ENCODE data around the gene GABRR1.

Gene GABRR1

GRCh38 chr6:89217299-89217910 is at the start of gene GABRR1:
GABRR1 (minus strand) TSS chr6:89217358; CDS start chr6:89217322, 36 bp downstream.
- ChIA-PET POLR2A (no interaction called here), CTCF (interaction anchor here (1.5 kb wide), 1 partner anchor 28 kb away, joined by 3 read pairs; no protein-coding TSS in a partner anchor)
- DNase-seq (ENCODE audit: extremely low spot score) = no peak
- TF ChIP-seq, protein P1, sequence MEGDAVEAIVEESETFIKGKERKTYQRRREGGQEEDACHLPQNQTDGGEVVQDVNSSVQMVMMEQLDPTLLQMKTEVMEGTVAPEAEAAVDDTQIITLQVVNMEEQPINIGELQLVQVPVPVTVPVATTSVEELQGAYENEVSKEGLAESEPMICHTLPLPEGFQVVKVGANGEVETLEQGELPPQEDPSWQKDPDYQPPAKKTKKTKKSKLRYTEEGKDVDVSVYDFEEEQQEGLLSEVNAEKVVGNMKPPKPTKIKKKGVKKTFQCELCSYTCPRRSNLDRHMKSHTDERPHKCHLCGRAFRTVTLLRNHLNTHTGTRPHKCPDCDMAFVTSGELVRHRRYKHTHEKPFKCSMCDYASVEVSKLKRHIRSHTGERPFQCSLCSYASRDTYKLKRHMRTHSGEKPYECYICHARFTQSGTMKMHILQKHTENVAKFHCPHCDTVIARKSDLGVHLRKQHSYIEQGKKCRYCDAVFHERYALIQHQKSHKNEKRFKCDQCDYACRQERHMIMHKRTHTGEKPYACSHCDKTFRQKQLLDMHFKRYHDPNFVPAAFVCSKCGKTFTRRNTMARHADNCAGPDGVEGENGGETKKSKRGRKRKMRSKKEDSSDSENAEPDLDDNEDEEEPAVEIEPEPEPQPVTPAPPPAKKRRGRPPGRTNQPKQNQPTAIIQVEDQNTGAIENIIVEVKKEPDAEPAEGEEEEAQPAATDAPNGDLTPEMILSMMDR (IDR thresholded peaks at IDR 0.05; ENCODE audit: control extremely low read depth, extremely low read depth, low read depth, missing control alignments) = no peak

DNA sequence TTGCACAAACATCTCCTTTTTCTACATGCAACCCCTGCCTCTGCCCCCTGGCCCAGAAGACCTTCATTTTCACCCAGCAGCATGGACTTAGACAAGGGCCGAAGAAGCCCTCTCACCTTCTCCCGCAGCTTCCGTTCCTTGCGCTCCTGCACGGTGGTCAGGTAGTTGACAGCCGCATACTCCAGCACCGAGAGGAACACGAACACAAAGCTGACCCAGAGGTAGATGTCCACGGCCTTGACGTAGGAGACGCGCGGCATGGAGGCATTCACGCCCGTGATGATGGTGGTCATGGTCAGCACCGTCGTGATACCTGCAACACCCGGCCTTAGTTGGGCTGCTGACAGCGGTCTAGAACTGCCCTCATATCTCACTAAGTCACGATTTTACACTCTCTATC is 47.1 kb upstream of the GABRR1 start:
- no peak for DNase-seq (ENCODE audit: extremely low spot score)
- ChIA-PET POLR2A (no interaction called here), CTCF (interaction anchor here (0.9 to 1.0 kb wide), 2 partner anchors 9 to 13 kb away, joined by 3 to 6 read pairs; no protein-coding TSS in a partner anchor)
- TF ChIP-seq, protein P1 (IDR thresholded peaks at IDR 0.05; ENCODE audit: control extremely low read depth, extremely low read depth, low read depth, missing control alignments) = no peak

DNA sequence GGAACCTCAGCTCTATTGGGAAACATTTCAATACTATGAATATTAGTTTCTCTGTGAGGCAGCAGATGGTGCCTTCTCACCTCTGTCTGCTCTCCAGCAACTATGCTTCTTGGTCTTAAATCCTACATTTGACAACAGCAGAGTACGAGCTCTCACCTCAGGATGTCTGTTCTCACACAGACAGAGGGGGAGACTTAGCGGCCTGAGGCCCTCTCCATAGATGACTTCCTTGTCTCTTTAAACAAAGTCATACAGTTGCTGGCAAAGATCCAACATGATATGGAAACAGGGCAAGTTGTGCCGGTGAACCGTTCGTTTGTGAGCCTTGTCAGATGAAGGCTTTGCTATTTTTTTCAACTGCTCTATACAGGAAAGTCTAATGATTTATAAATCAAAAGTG is 43.7 kb upstream of the GABRR1 start:
- CTCF ChIA-PET = interaction anchor here (1.5 to 2.1 kb wide), 4 partner anchors 11 to 278 kb away, joined by 3 to 7 read pairs (median 4); no protein-coding TSS in a partner anchor
- peak; percentile 32 for DNase-seq (ENCODE audit: extremely low spot score)
- TF ChIP-seq, protein P1 (IDR thresholded peaks at IDR 0.05; ENCODE audit: control extremely low read depth, extremely low read depth, low read depth, missing control alignments) = no peak
- POLR2A ChIA-PET = no interaction called here

- CTCF ChIA-PET = interaction anchor here (0.8 to 2.1 kb wide), 6 partner anchors 10 to 278 kb away, joined by 3 to 7 read pairs (median 4); no protein-coding TSS in a partner anchor
- TF ChIP-seq, protein P1 (IDR thresholded peaks at IDR 0.05; ENCODE audit: control extremely low read depth, extremely low read depth, low read depth, missing control alignments) = no peak
- peak; percentile 44 for DNase-seq (ENCODE audit: extremely low spot score)
- POLR2A ChIA-PET = no interaction called here
These were observed 43.2 kb upstream of the GABRR1 start for GRCh38 chr6:89260310-89260709.

DNA sequence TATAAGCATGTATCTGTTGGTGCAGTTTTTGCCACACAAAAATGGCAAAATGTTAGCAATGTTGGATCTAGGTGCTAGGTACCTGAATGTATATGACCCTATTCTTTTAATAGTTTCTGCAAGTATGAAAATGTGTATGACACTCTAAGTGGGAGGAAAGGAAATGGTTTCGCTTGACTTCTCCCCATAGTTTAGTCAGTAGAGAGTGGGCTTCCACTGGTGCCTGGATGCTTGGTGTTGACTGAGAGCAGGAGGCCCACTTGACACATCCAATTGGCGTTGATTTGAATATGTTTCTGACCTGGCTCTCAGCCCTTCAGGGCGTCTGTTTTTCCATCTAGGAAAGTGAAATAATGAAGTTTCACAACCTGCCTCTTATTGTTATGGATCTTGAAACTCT is 41.8 kb upstream of the GABRR1 start:
- peak; percentile 42 for DNase-seq (ENCODE audit: extremely low spot score)
- POLR2A ChIA-PET = no interaction called here
- TF ChIP-seq, protein P1 (IDR thresholded peaks at IDR 0.05; ENCODE audit: control extremely low read depth, extremely low read depth, low read depth, missing control alignments) = no peak
- CTCF ChIA-PET = interaction anchor here (1.3 kb wide), 1 partner anchor 276 kb away, joined by 3 read pairs; no protein-coding TSS in a partner anchor

- ChIA-PET POLR2A (no interaction called here), CTCF (no interaction called here)
- no peak for DNase-seq (ENCODE audit: extremely low spot score)
- TF ChIP-seq, protein P1 (IDR thresholded peaks at IDR 0.05; ENCODE audit: control extremely low read depth, extremely low read depth, low read depth, missing control alignments) = no peak
These were observed 40.6 kb upstream of the GABRR1 start for GRCh38 chr6:89257781-89258180.
